Right renal pelvis (tissue), 4 donors: ENCODE measurements around the gene ELFN2. TPM values are rescaled to one million over a fixed set of nuclear protein-coding genes. Genes with fewer than 3 reads are reported as not detected.

ENCODE experiments used
- DNase-seq, 4 donors: peaks; one replicate each; pipeline ENCODE4 v3.0.0-alpha.2; 2013; ENCODE audit warnings: low read depth in 4 of 4, low spot score in 3 of 4, missing footprints in 1 of 4
- polyA plus RNA-seq, 4 donors: library from polyadenylated mRNA; unstranded; fragments of 120-200 nt; gene quantifications; one replicate each; pipeline ENCODE4 v1.2.1, GENCODE V29; 2013; ENCODE audit not compliant: insufficient read length in 4 of 4

ELFN2 gene
- polyA plus RNA-seq, 4 donors, result 0.99 to 2.4 (median 1.5) TPM

DNA sequence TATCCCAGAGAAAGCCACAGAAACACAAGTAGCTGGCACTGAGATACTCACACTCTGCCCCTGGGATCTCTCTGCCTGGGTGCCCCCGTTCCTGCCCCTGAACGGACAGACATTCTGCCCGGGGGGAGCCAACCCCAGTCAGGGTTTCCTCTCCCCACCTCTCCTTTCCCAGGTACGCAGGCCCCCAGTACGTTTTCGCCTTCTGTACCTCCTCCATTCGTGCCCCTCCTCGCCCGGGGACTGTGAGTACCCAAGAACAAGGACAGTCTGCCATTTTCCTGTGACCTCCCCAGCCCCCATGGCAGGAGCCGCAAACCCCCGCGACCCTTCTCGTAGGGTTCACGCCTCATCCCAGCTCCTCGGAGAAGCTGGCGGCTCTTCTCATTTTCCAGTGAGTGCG, 29.1 kb upstream of the ELFN2 start:
- DNase-seq, result no peak

DNA sequence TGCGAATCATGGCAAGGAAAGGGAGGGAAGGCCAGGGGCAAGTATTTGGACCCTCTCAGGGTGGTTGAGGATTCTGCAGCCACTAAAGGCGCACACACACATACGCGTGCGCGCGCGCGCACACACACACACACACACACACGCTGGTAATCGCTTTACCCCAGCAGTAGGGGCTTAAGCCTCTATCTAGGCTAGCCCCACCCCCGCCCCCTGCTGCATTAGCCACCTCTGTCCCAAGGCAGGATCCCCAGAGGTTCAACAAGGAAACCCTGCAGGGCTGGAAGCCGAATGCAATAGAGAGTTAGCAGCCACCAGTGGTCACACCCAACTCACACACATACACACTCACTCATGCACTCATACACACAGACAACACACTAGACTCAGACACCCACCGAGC, 28.6 kb upstream of the ELFN2 start:
- DNase-seq, result no peak

DNA sequence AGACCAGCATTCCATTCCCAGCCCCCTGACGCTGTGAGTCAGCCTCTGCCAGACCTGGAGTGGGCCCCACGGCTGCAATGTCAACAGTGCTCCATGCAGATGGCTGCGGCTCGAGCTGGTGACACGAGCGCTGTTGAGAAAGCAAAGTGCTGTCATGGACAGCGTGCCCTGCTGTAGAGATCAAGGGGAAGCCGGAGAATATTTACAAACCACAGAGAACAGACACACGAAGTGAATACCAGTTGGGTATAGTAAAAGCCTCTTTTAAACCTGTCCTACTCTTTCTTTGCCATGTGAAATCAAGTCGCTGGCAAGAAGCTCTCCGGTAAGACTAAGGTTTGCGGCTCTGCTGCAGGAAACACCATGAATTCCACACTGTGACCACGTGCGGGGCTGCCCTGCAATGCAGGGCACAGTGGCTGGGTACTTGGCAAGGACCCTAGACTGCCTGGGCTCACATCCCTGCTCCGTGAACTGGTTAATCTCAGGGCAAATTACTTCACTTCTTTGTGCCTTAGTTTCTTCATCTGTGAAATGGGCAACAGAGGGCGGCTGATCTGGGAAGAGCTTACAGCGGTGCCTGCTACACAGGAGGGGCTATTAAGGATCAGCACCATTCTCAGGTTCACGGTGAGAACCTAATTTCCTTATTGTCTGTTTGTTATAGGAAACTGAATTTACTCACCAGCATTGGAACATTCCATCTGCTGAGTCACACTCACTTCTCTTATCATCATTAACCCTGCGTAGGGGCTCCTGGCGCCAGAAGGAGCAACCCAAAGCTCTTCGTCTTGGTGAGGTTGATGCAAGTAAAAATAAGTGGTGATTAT, 27.8 kb upstream of the ELFN2 start:
- no peak for DNase-seq

DNA sequence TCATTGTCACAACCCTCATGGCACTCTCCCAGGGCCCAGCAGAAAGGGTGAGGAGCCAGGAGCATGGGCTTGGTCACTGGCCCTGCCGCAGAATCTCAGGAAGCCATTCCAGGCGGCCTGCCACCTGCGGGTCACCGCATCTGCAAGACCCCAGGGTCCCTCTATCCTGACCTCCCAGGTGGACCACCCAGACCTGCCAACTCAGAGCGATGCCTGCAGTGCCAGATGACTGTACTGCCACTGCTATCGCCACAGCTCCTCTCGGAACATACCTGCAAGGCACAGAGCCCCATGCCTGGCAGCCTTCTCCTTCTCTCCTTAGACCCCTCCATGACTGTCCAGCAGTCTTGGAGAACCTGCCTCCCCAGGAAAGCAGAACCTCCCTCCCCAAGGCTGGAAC, 26.4 kb upstream of the ELFN2 start:
- DNase-seq, result no peak

DNA sequence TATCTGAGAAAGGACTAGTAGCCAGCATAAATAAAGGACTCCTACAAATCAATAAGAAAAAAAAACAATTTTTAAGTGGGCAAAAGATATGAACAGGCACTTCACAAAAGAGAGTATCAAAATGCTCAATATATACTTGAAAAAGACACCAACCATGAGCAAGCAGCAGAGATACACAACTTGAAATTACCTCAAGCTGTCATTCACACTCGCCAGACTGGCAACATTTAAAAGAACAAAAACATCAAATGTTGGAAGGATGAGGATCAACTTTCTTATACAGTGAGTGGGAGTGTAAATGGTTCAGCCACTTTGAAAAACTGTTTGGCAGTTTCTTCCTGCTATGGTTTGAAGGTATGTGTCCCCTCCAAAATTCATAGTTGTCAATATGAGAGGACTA, 23.9 kb upstream of the ELFN2 start:
- no peak for DNase-seq

DNA sequence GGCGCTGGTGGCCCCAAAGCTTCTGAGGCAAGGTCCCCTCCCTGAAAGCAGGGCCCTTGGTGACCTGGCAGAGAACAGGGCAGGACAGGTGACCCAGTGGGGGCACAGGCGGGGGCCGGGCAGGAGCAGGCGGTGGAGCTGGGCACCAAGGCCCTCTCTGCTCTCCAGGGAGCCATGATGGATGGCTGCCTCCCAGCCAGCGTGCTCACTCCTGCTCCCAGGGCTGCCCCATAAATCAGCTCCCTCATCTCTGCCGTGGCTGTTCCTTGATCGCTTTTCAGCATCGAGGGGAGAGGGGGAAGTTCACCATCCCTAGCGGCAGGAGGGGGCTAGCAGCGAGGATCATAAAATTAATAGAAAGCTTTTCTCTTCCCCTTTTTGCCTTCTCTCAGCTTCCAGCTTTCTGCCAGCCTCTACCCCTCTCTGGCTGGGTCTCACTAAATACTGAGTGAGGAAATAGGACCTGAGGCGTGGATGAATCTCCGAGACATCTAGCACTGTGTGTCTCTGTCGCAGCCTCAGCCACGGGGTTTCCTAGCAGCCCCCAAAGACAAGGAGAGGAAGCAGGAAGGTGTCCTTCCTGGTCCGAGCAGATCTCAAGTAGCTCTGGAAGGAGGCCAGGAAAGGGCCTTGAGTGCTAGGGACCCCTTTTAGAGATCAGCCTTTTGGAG, 22.2 kb upstream of the ELFN2 start:
- no peak for DNase-seq

DNA sequence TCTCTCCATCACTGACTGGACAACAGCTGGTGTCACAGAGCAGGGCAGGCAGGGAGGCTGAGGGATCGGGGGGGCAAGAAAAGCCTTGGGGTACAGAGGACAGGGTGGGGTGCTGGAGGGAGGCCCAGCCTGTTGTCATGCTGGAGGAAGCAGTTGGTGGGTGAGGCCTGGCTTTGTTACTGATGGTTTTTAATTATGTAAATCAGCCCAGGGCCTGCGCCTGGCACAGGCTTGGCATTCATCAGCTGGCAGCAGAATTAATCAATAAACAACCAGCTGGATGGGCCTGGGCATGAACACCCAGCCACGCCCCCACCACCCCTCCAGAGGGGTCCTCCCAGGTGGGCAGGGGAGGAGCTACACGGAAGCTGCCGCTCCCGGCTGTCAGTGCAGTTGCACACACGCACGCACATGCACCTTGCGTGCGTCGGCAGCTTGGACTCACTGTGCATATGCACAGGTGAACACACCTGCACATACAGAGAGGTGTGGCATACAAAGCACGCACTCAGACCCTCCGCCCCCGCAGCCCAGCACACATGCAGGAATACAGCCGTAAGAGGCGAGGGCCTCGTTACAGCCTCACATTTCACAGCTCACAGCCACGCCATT, 21.3 kb upstream of the ELFN2 start:
- DNase-seq, result no peak

DNA sequence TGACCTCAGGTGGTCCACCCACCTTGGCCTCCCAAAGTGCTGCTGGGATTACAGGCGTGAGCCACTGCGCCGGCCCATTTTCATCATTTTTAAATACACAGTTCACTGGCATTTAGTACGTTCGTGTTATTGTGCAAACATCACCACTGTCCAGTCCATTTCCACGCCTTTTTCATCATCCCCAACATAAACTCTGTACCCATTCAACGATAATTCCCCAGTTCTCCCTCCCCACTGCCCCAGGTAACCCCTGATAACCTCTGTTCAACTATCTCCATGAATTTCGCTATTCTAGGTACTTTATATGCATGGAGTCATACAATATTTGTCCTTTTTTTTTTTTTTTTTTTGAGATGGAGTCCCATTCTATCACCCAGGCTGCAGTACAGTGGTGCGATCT, 18.2 kb upstream of the ELFN2 start:
- DNase-seq, result no peak

DNA sequence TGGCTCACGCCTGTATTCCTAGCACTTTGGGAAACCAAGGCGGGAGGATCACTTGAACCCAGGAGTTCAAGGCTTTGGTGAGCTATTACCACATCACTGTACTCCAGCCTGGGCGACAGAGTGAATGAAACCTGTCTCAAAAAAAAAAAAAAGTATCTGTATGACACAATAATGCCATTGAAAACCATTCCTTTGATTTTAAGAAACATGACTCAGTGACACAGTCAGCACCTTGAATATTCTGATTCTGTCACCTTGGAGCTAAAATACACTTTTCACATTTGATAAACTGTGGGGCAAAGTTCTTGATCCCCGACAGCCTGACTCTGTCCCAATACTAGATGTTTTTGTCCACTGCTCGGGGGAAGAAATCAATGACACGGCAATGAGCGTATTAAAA, 16.7 kb upstream of the ELFN2 start:
- DNase-seq, result no peak

DNA sequence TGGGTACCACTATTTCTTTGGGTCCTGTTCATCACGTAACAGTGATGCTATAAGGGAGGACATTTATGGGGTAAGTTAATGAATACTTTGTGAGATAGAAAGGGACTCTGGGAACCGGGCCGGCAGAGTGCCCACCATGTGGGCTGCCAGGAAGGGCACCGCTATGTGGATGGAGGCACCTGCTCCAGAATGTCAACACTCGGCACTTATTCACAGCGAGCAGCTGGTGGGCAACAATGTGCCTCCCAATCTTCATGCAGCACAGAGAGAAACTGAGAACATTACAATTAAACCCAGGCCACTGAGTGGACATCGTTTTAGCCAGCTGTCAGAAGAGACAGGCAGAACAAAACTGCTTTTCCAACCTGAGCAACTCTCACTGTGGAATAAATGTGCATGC, 15.8 kb upstream of the ELFN2 start:
- DNase-seq, result no peak

DNA sequence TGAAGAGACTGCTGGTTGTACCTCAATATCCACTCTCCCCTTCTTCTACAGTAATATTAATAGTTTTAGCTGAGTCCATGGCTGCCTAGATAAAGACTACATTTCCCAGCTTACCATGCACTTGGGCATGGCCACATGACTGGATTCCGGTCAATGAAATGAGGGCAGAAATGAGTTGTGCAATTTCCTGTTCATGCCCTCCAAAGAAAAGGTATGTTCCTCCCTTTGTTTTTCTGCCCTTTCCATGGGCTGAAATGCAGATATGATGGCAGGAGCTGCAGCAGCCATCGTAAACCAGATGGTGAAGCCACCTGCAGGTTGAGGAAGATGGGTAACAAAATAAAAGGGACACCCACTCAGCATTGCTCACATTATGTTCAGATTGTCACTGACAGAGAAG, 15.3 kb upstream of the ELFN2 start:
- DNase-seq, result no peak

DNA sequence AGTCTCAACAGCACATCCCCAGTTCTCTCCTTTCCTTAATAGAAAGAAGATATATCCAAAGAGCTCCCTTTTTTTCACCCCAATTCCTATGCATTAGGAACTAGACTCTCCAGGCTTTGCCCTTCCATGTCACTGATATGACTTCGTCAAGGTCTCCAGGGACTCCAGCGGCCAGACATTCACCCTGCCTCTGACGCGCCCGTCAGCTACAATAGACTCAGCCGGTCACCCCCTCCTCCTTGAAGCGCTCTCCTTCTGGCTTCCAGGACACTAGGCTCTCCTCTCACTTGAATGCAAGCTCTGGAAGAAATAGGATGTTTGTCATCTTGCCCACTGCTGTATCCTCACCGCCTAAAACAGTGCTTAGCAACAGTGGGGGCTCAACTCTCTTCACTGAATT, 14.9 kb upstream of the ELFN2 start:
- no peak for DNase-seq

DNA sequence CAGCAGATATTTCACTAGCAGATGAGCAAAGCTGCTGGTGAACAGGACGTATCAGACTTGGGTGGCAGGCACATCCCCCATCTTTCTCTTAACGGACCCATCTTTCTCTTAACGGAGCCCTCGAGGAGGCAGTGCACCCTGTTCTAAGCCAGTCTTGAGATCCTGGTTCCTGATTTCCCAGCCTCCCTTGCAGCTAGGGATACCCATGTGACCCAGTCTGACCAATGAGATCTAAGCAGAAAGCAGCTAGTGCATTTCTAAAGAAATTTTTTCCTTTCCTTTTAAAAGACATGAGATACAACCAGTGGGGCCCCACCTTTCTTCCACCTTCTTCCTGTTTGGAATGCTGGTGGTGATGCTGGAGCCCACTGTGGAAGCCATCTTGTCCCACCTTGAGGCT, 13.6 kb upstream of the ELFN2 start:
- DNase-seq, result no peak

DNA sequence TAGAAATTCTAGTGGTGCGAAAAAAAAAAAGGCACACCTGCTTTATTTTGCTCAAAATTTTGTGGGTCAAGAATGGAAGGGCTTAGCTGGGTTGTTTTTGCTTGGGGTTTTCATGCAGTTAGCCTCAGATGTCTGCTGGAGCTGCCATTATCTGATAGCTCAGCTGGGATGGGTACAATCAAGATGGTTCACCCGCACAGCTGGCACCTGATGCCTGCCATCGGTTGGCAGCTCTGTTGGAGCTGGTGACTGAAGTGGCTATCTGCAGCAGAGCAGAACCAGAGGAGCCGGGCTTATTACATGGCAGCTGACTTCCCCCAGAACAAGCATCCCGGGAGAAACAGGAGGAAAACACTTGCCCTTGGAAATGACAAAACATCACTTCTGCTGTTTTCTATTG, 12.1 kb upstream of the ELFN2 start:
- no peak for DNase-seq

DNA sequence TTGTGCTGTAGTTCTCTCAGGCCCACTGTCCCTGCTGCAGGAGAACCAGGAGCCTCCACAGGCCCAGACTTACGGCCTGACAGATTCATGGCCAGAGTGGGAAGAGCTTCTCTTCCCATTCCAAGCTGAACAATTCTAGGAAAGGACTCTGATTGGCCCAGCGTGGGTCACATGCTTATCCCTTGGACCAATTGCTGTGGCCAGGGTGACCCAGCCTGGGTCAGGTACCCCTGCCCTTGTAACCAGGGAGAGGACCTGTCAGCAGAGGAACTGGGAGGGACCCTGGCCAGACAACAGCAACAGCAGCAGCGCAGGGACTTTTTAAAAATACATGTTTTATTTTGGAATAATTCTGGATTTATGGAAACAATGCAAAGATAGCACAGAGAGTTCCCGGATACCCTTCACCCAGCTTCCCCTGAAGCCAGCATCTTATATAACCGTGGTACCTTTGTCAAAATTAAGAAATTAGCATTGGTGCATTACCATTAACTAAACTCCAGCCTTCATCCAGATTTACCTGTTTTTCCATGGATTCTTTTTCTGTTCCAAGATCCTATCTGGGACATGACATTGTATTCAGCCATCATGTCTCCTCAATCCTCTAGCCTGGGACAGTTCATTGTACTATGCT, 8.8 kb upstream of the ELFN2 start:
- DNase-seq, result no peak

DNA sequence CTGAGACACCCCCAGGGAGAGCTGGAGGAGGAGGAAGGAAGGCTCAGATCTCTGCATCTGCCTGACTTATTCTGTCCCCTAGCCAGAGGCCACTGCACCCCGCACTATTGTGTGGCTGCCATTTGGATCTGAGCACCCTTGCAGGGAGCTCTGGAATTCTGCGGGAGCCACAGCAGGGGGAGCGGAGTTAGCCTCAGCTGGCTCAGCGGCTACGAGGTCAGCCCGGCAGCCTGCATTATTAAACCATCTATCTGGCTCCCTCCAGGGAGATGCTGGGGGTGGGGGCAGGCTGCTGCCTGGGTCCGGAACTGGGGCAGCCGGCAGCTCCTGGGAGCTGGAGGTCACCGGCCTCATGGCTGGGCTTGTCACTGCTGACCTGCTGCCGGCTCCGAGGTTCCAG, 6.5 kb upstream of the ELFN2 start:
- DNase-seq, result no peak

DNA sequence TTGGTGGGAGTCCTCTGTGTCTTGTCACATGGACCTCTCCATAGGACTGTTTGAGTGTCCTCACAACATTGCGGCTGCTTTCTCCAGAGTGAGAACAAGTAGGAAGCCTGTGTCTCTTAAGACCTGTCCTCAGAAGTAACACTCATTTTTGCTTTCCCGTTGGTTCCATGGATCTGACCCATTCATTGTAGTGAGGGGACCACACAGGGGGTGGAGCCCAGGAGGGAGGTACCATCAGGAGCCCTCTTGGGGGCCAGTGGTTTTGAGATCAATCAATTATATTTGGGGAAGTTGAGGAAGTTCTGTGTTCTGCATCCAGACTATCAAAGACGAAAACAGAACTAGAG, 5.4 kb upstream of the ELFN2 start:
- no peak for DNase-seq

DNA sequence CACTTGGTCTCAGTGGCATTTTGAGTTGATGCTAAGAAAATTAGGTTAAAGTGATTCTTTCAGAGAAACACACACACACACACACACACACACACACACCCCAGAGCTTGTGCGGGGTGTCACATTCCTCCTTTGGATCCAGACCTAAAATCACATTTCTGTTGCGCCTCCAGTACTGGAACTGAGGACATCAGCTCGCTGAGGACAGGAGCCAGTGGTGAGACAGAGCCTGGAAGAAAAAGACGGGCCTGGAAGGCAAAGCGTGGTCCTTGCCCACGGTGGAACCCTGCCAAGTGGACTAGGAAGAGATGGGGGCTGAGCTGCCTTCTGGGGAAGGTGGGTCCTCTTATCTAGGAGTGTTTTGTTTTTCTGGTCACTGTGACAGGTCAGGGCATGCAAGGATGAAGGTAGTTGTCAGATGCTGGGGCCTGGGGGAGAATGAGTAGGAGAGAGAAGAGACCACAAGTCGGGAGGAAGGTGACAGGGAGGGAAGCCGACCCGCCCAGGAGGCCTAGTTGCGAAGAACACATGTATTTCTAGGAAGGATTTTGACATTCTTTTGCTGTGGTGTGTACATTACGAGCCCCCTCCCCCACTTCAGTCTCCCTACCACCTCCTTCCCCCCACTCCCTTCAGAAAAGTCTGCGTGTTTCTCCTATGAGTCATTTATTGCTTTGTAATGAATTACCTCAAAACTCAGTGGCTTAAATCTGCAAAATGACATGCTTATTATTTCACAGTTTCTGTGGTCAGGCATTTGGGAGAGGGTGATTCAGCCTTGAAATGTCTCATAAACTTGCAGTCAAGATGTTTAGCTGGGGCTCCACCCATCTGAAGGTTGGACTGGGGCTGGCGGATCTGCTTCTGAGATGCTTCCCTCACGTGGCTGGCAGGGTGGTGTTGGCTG, 4.8 kb upstream of the ELFN2 start:
- DNase-seq, result no peak

DNA sequence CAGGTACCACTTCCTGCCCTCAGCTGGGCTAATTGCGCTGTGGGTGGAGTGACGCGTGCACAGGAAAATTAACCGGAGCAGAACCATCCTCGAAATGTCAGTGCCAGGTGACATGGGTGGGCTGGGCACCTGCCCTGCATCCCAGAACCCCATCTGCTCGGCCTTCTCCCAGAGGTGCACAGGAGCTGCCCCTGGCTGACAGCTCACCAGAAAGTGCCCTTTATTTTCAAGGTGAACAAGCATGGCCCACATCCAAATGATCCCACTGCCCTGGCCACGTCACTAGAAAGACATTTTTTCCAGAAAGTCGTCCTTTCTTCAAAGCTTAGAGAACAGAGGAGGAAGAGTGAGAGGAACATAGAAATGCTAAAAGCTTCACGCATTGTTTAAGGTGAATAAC, 4.1 kb upstream of the ELFN2 start:
- DNase-seq, result no peak

DNA sequence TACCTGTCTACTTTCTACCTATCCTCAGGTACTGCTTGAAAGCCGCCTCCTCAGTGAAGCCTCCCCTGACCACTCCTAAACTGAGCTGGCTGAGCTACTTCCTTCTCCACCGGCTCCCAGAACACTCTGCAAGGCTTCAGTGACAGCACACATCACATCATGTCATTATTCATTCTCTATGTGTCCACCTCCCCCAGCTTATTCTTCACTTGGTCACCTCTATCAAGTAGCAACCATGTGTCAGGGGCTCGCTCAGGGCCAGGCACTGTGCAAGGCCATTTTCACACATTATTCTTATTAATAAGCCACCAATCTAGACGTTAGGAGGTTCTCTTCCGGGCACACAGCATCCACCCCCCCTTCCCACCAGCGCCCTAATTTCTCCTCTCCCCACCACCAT, 3.7 kb upstream of the ELFN2 start:
- DNase-seq, result no peak
